CD14-positive monocyte (primary cell): ENCODE data around the gene IGSF10. TPM values are rescaled to one million over a fixed set of nuclear protein-coding genes. Genes with fewer than 3 reads are reported as not detected.

Experiments used
- DNase-seq, 3 donors: peaks; one replicate each; pipeline ENCODE4 v3.0.0-alpha.2; 2011 to 2022
- H2AFZ ChIP-seq: 2 replicates; pipeline ENCODE4 v1.6.0; 2012; ENCODE audit warnings: mild to moderate bottlenecking, low read depth, low read length, inconsistent platforms; ENCODE audit not compliant: insufficient read depth, poor library complexity, severe bottlenecking
- H3K27ac ChIP-seq, 2 donors: 1 replicate in 1 of 2; 2 replicates in 1 of 2; pipeline ENCODE4 v1.5.1; 2012 to 2013; ENCODE audit warnings: low read length in 2 of 2, control low read depth in 1 of 2, inconsistent platforms in 1 of 2, low read depth in 1 of 2, mild to moderate bottlenecking in 1 of 2
- H3K27me3 ChIP-seq, 2 donors: one replicate each; pipeline versions ENCODE4 v1.6.0 to v1.6.1; 2011 to 2013; ENCODE audit warnings: low read length in 2 of 2; ENCODE audit not compliant: control insufficient read depth in 2 of 2, insufficient read depth in 2 of 2
- H3K36me3 ChIP-seq, 2 donors: replicated peaks in 1 of 2; 1 replicate in 1 of 2; 2 replicates in 1 of 2; pipeline versions ENCODE4 v1.5.1 to v1.6.1; 2012 to 2013; ENCODE audit warnings: low read length in 2 of 2, control low read depth in 1 of 2, inconsistent platforms in 1 of 2, mild to moderate bottlenecking in 1 of 2; ENCODE audit not compliant: insufficient read depth in 2 of 2, control insufficient read depth in 1 of 2
- H3K4me1 ChIP-seq, 2 donors: 1 replicate in 1 of 2; 2 replicates in 1 of 2; pipeline versions ENCODE4 v1.5.1 to v1.6.1; 2012 to 2013; ENCODE audit warnings: low read length in 2 of 2, control low read depth in 1 of 2, inconsistent platforms in 1 of 2, mild to moderate bottlenecking in 1 of 2, moderate library complexity in 1 of 2; ENCODE audit not compliant: insufficient read depth in 2 of 2, control insufficient read depth in 1 of 2
- H3K4me2 ChIP-seq: replicated peaks from 2 replicates; pipeline ENCODE3; 2012; ENCODE audit warnings: low read length, moderate library complexity, mild to moderate bottlenecking; ENCODE audit not compliant: poor library complexity, severe bottlenecking; ENCODE audit errors: extremely low read depth
- H3K4me3 ChIP-seq, 3 experiments: fragments of 200-600 bp in 1 of 3; sonication (generic) in 1 of 3; replicated peaks in 1 of 3; 1 replicate in 2 of 3; 2 replicates in 1 of 3; pipeline ENCODE4 v1.5.1; 2011 to 2013; ENCODE audit warnings: low read length in 3 of 3, mild to moderate bottlenecking in 3 of 3, control low read depth in 2 of 3, low read depth in 2 of 3, inconsistent platforms in 1 of 3, moderate library complexity in 1 of 3
- H3K79me2 ChIP-seq: 2 replicates; pipeline ENCODE4 v1.6.0; 2012; ENCODE audit warnings: mild to moderate bottlenecking, control low read depth, inconsistent platforms, low read length, moderate library complexity; ENCODE audit not compliant: insufficient read depth
- H3K9ac ChIP-seq: 2 replicates; pipeline ENCODE4 v1.6.0; 2017; ENCODE audit warnings: low read length, mild to moderate bottlenecking; ENCODE audit not compliant: insufficient read depth, poor library complexity, severe bottlenecking
- H3K9me3 ChIP-seq, 2 donors: replicated peaks in 1 of 2; 1 replicate in 1 of 2; 2 replicates in 1 of 2; pipeline versions ENCODE4 v1.5.1 to v1.6.1; 2012 to 2013; ENCODE audit warnings: low read length in 2 of 2, control low read depth in 1 of 2; ENCODE audit not compliant: control insufficient read depth in 1 of 2, insufficient read depth in 1 of 2
- H4K20me1 ChIP-seq: 2 replicates; pipeline ENCODE4 v1.6.0; 2012; ENCODE audit warnings: mild to moderate bottlenecking, low read length, control low read depth, moderate library complexity; ENCODE audit not compliant: insufficient read depth
- H3K27ac Mint-ChIP-seq, 7 donors: one replicate each; pipeline ENCODE4 v1.8.0; 2020; ENCODE audit warnings: mild to moderate bottlenecking in 7 of 7, mixed read lengths in 7 of 7, moderate library complexity in 6 of 7, inconsistent platforms in 2 of 7
- H3K27me3 Mint-ChIP-seq, 3 donors: one replicate each; pipeline ENCODE4 v1.8.0; 2021 to 2022; ENCODE audit warnings: low read depth in 3 of 3, mild to moderate bottlenecking in 3 of 3, mixed read lengths in 3 of 3, moderate library complexity in 3 of 3, inconsistent platforms in 1 of 3
- H3K36me3 Mint-ChIP-seq, 2 donors: one replicate each; pipeline ENCODE4 v1.8.0; 2020; ENCODE audit warnings: mixed read lengths in 2 of 2, inconsistent platforms in 1 of 2, mild to moderate bottlenecking in 1 of 2
- H3K4me1 Mint-ChIP-seq: one replicate; pipeline ENCODE4 v1.8.0; 2020; ENCODE audit warnings: mild to moderate bottlenecking, mixed read lengths
- H3K4me3 Mint-ChIP-seq, 2 donors: one replicate each; pipeline ENCODE4 v1.8.0; 2020; ENCODE audit warnings: mild to moderate bottlenecking in 2 of 2, mixed read lengths in 2 of 2, moderate library complexity in 1 of 2
- H3K9me3 Mint-ChIP-seq, 7 donors: one replicate each; pipeline ENCODE4 v1.8.0; 2020 to 2022; ENCODE audit warnings: mixed read lengths in 7 of 7, mild to moderate bottlenecking in 6 of 7, moderate library complexity in 6 of 7, inconsistent platforms in 2 of 7
- WGBS: methylation state at CpG from one replicate; pipeline ENCODE4 v1.1.5; 2013; ENCODE audit warnings: missing lambda C conversion rate; ENCODE audit not compliant: insufficient coverage; 5-methylcytosine and 5-hydroxymethylcytosine counted together
- intact Hi-C, 2 donors: fragments of 100-400 bp; cut with micrococcal nuclease; formaldehyde crosslinking; loops; one replicate each; pipeline versions ENCODE4 v1.15.0 to v1.15.1; 2023
- polyA plus RNA-seq, 3 donors: library from polyadenylated mRNA; depleted of rRNA in 1 of 3; unstranded in 2 of 3; stranded (reverse) in 1 of 3; fragments of 300-500 nt in 2 of 3; fragments of >200 nt in 1 of 3; fragmentation: Illumina TruSeq in 2 of 3; gene quantifications; 1 replicate in 2 of 3; 2 replicates in 1 of 3; pipeline ENCODE4 v1.2.3, GENCODE V29; 2012 to 2021
- TF ChIP-seq, protein P1 (sequence below): fragments of 200-600 bp; IDR thresholded peaks from one replicate; pipeline ENCODE4 v1.8.0; 2022; ENCODE audit warnings: antibody characterized with exemption, mild to moderate bottlenecking

IGSF10 gene
- polyA plus RNA-seq, 3 donors: 0.05 to 0.29 TPM; not detected in 1

DNA sequence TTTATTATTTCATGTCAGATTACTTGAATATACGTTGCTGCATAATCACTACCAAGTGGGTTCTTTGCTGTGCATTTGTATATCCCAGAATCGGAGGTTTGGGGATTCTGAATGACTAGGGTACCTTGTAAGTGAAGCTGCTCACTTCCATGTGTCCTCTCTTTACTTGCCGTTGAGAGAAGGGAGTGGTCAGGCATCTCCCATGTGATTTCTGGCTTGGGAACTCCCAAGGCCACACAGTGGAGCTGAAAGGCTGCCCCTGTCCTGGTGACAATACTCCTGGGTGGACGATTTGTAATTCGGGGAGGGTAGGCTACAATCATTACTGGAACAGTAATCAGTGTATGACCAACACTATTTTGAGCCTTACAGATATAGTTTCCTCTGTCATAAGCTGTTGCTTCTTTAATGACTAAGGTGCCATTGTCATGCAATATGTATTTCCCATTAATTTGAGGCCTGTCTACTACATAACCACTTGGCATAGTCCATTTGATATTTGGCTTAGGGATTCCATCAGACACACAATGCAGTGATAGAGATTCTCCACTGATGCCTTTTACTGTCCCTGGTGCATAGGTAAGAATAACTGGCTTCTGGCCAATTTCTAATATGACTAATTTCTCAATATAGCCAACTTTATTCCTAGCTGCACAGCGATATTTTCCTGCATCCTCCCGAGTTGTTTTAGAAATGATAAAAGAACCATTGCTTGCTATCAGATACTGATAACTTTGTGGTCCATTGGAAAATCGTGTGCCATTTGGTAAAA is 24.0 kb downstream of the IGSF10 start:
- TF ChIP-seq, protein P1, sequence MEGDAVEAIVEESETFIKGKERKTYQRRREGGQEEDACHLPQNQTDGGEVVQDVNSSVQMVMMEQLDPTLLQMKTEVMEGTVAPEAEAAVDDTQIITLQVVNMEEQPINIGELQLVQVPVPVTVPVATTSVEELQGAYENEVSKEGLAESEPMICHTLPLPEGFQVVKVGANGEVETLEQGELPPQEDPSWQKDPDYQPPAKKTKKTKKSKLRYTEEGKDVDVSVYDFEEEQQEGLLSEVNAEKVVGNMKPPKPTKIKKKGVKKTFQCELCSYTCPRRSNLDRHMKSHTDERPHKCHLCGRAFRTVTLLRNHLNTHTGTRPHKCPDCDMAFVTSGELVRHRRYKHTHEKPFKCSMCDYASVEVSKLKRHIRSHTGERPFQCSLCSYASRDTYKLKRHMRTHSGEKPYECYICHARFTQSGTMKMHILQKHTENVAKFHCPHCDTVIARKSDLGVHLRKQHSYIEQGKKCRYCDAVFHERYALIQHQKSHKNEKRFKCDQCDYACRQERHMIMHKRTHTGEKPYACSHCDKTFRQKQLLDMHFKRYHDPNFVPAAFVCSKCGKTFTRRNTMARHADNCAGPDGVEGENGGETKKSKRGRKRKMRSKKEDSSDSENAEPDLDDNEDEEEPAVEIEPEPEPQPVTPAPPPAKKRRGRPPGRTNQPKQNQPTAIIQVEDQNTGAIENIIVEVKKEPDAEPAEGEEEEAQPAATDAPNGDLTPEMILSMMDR: no peak
- no peak for DNase-seq
- no peaks in the 10 kb centered on the region for H3K4me1 Mint-ChIP-seq
- H2AFZ ChIP-seq: no peak overlapping the region
- H3K9ac ChIP-seq: no peak overlapping the region
- no peaks in the 10 kb centered on the region for H3K9me3 Mint-ChIP-seq
- no peak overlapping the region for H3K4me3 Mint-ChIP-seq
- no peaks in the 10 kb centered on the region for H3K79me2 ChIP-seq
- H3K4me1 ChIP-seq: no peaks in the 10 kb centered on the region
- H3K4me2 ChIP-seq: no peak overlapping the region
- intact Hi-C loops: loop anchor here in 1 of 2 donors (10.0 kb wide), 1 partner anchor 398 kb away; no protein-coding TSS in a partner anchor
- H4K20me1 ChIP-seq: no peaks in the 10 kb centered on the region
- no peak overlapping the region for H3K27ac ChIP-seq
- no peak overlapping the region for H3K27ac Mint-ChIP-seq
- H3K36me3 ChIP-seq: no peaks in the 10 kb centered on the region
- WGBS: 95% methylated on average over 7 of the region's 8 CpGs
- no peaks in the 10 kb centered on the region for H3K27me3 ChIP-seq
- no peak overlapping the region for H3K4me3 ChIP-seq
- H3K27me3 Mint-ChIP-seq: no peaks in the 10 kb centered on the region
- H3K9me3 ChIP-seq: no peaks in the 10 kb centered on the region
- no peaks in the 10 kb centered on the region for H3K36me3 Mint-ChIP-seq

GRCh38 chr3:151434151-151434890 is 26.5 kb downstream of the IGSF10 start:
- H3K4me3 ChIP-seq: no peak overlapping the region
- H3K9ac ChIP-seq: no peak overlapping the region
- H4K20me1 ChIP-seq: no peaks in the 10 kb centered on the region
- H2AFZ ChIP-seq: no peak overlapping the region
- WGBS: no CpG with 5 or more reads among the region's 1 CpG
- TF ChIP-seq, protein P1: no peak
- H3K79me2 ChIP-seq: no peaks in the 10 kb centered on the region
- no peaks in the 10 kb centered on the region for H3K27me3 ChIP-seq
- no peak for DNase-seq
- intact Hi-C loops: loop anchor here in 1 of 2 donors (10.0 kb wide), 1 partner anchor 400 kb away; no protein-coding TSS in a partner anchor
- no peaks in the 10 kb centered on the region for H3K36me3 ChIP-seq
- H3K27ac ChIP-seq: no peak overlapping the region
- H3K4me1 ChIP-seq: no peaks in the 10 kb centered on the region
- H3K9me3 Mint-ChIP-seq: no peaks in the 10 kb centered on the region
- H3K27ac Mint-ChIP-seq: no peak overlapping the region
- H3K4me1 Mint-ChIP-seq: no peaks in the 10 kb centered on the region
- H3K27me3 Mint-ChIP-seq: no peaks in the 10 kb centered on the region
- H3K36me3 Mint-ChIP-seq: no peaks in the 10 kb centered on the region
- no peaks in the 10 kb centered on the region for H3K9me3 ChIP-seq
- no peak overlapping the region for H3K4me3 Mint-ChIP-seq
- H3K4me2 ChIP-seq: no peak overlapping the region
